Naive thymus-derived CD4-positive, alpha-beta T cell (primary cell): ENCODE measurements around the gene C4orf50. TPM values are rescaled to one million over a fixed set of nuclear protein-coding genes. Genes with fewer than 3 reads are reported as not detected.
"Not testable (repeated sequence)": the region's sequence is repeated elsewhere in the genome, so short reads cannot be mapped to it uniquely, and the experiment has no call there.

Experiments
- ATAC-seq: fragments of 150-1000 bp; cut with Tn5 transposase; 2 replicates; pipeline ENCODE4 v1.10.0; 2021; ENCODE audit warnings: mild to moderate bottlenecking, moderate library complexity
- CTCF ChIA-PET: fragments of 350-600 bp; sonication (Branson Sonifier 250); formaldehyde crosslinking; loops from one replicate; lab custom pipeline; 2021; ENCODE audit warnings: antibody characterized with exemption; lab: Charles Lee
- POLR2A ChIA-PET: fragments of 350-600 bp; sonication (Branson Sonifier 250); formaldehyde crosslinking; loops from one replicate; lab custom pipeline; 2021; ENCODE audit warnings: antibody characterized with exemption, inconsistent platforms; lab: Charles Lee
- DNase-seq, 9 donors: peaks; one replicate each; pipeline versions ENCODE4 v3.0.0 to v3.0.0-alpha.2; 2020 to 2022; ENCODE audit warnings: mixed read lengths in 1 of 9
- H3K27ac ChIP-seq: one replicate; pipeline ENCODE4 v1.7.0; 2013; ENCODE audit warnings: mild to moderate bottlenecking, low read depth, low read length, moderate library complexity
- H3K27me3 ChIP-seq, 2 donors: one replicate each; pipeline ENCODE4 v1.7.0; 2013; ENCODE audit warnings: low read length in 2 of 2, mild to moderate bottlenecking in 2 of 2, moderate library complexity in 2 of 2; ENCODE audit not compliant: control insufficient read depth in 2 of 2, insufficient read depth in 2 of 2
- H3K36me3 ChIP-seq, 3 experiments: 1 replicate in 2 of 3; 2 replicates in 1 of 3; pipeline ENCODE4 v1.7.0; 2013; ENCODE audit warnings: low read length in 3 of 3, mild to moderate bottlenecking in 3 of 3, moderate library complexity in 1 of 3; ENCODE audit not compliant: insufficient read depth in 3 of 3, control insufficient read depth in 2 of 3
- H3K4me1 ChIP-seq, 2 donors: one replicate each; pipeline ENCODE4 v1.7.0; 2013; ENCODE audit warnings: low read length in 2 of 2, mild to moderate bottlenecking in 2 of 2, moderate library complexity in 1 of 2; ENCODE audit not compliant: control insufficient read depth in 2 of 2, insufficient read depth in 2 of 2
- H3K4me3 ChIP-seq: 2 replicates; pipeline ENCODE4 v1.7.0; 2013; ENCODE audit warnings: mild to moderate bottlenecking, low read length
- H3K9me3 ChIP-seq, 3 experiments: 1 replicate in 2 of 3; 2 replicates in 1 of 3; pipeline ENCODE4 v1.7.0; 2013; ENCODE audit warnings: low read length in 3 of 3; ENCODE audit not compliant: control insufficient read depth in 2 of 3
- H3K27ac Mint-ChIP-seq, 9 donors: one replicate each; pipeline ENCODE4 v1.8.0; 2020 to 2022; ENCODE audit warnings: mixed read lengths in 9 of 9, mild to moderate bottlenecking in 8 of 9, moderate library complexity in 5 of 9, inconsistent platforms in 2 of 9
- H3K27me3 Mint-ChIP-seq, 5 donors: one replicate each; pipeline ENCODE4 v1.8.0; 2021 to 2022; ENCODE audit warnings: mixed read lengths in 5 of 5, mild to moderate bottlenecking in 1 of 5
- H3K36me3 Mint-ChIP-seq, 5 donors: one replicate each; pipeline ENCODE4 v1.8.0; 2020 to 2022; ENCODE audit warnings: mixed read lengths in 5 of 5, mild to moderate bottlenecking in 3 of 5, inconsistent platforms in 1 of 5
- H3K4me1 Mint-ChIP-seq, 7 donors: one replicate each; pipeline ENCODE4 v1.8.0; 2020 to 2022; ENCODE audit warnings: mixed read lengths in 7 of 7, mild to moderate bottlenecking in 3 of 7, inconsistent platforms in 1 of 7
- H3K4me3 Mint-ChIP-seq, 10 donors: one replicate each; pipeline ENCODE4 v1.8.0; 2020 to 2022; ENCODE audit warnings: mild to moderate bottlenecking in 10 of 10, mixed read lengths in 10 of 10, moderate library complexity in 6 of 10, inconsistent platforms in 2 of 10
- H3K9me3 Mint-ChIP-seq, 11 donors: one replicate each; pipeline ENCODE4 v1.8.0; 2020 to 2022; ENCODE audit warnings: mixed read lengths in 11 of 11, mild to moderate bottlenecking in 4 of 11, inconsistent platforms in 1 of 11, moderate library complexity in 1 of 11
- intact Hi-C, 2 donors: fragments of 100-400 bp; cut with micrococcal nuclease; formaldehyde crosslinking; loops; one replicate each; pipeline ENCODE4 v1.15.1; 2023
- polyA plus RNA-seq, 2 donors: library from polyadenylated mRNA; unstranded; fragments of 300-500 nt; fragmentation: Illumina TruSeq; gene quantifications; one replicate each; pipeline ENCODE4 v1.2.3, GENCODE V29; 2021
- total RNA-seq, 6 experiments: library from RNA in 5 of 6; stranded (reverse) in 5 of 6; gene quantifications; 1 replicate in 5 of 6; 2 replicates in 1 of 6; pipeline ENCODE4 v1.2.3 and lab custom pipeline; 2021 to 2026

C4orf50 gene
- total and polyA plus RNA-seq, 7 experiments from 2014 or later: 0.08 to 0.87 (median 0.54) TPM; not detected in 4

DNA sequence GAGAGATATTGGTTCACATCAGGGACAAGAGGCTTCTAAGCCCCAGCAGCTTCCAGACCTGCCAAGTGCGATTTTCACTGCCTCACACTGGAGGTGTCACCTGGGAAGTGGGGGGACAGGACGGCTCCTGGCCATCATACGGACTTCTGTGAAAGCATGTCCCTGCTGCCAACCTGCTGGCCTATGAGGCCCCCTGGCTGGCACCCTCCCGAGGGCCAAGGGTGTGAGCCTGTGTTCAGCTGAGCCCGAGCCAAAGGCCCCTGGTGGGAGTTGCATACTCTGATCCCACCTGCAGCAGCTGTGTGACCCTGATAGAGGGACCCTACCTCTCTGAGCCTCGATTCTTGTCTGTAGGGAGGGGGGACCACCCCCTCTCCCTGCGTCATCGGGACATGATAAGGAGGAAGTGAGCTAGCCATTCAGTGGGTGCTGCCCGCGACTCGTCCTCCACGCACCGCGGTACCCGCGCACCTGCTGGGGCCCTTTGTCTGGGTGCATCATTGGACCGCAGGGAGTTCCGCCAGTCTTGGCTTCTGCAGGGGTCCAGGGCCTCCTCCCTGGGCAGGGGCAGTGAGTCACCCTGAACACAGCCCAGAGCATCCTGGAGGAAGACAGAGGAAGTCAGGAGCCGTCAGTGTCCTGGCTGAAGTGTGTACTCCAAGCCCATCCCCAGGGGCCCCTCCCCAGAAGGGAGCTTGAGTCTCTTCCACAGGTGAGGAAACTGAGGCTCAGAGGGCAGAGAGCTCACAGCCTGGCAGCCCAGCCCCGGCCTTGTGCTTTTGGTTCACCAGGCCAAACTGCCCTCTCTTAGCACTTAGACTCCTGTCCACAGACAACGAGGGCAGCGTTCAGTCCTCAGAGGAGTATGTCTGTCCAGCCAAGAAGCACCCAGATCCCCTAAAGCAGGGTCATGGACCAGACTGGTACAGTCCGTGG, 24.1 kb downstream of the C4orf50 start:
- Mint-ChIP-seq H3K4me3 (no peak overlapping the region), H3K27ac (no peak overlapping the region), H3K27me3 (peaks cover 0 to 49% (median 12%) of the 10 kb centered on the region in 5 donors), H3K36me3 (no peaks in the 10 kb centered on the region), H3K4me1 (peaks cover 0 to 3% (median 0%) of the 10 kb centered on the region in 7 donors), H3K9me3 (peaks cover 0 to 2% (median 0%) of the 10 kb centered on the region in 11 donors)
- ChIA-PET CTCF (no interaction called here), POLR2A (no interaction called here)
- no peak for DNase-seq
- no peaks in the 10 kb centered on the region for H3K9me3 ChIP-seq
- no peaks in the 10 kb centered on the region for H3K4me1 ChIP-seq
- H3K36me3 ChIP-seq: no peaks in the 10 kb centered on the region
- no peaks in the 10 kb centered on the region for H3K27me3 ChIP-seq
- intact Hi-C loops: no loop called here
- no peak overlapping the region for H3K27ac ChIP-seq
- no peak for ATAC-seq
- no peak overlapping the region for H3K4me3 ChIP-seq

DNA sequence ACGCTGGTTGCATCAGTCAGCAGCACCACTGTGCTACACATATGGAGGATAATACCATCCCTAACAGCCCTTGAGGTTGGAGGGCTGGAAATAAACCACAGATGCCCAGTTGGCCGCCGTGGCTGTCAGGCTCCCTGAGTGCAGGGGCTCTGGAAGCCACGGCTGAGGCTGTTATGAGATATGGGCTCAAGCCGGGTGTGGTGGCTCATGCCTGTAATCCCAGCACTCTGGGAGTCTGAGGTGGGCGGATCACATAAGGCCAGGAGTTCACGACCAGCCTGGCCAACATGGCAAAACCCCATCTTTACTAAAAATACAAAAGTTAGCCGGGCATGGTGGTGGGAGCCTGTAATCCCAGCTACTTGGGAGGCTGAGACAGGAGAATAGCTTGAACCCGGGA, 24.9 kb downstream of the C4orf50 start:
- H3K4me1 ChIP-seq, H3K36me3 ChIP-seq, H3K9me3 ChIP-seq, H3K4me3 Mint-ChIP-seq, POLR2A ChIA-PET, H3K36me3 Mint-ChIP-seq, DNase-seq, ATAC-seq, H3K9me3 Mint-ChIP-seq, H3K27me3 ChIP-seq, H3K27ac Mint-ChIP-seq, CTCF ChIA-PET, H3K4me3 ChIP-seq, H3K4me1 Mint-ChIP-seq, H3K27ac ChIP-seq, intact Hi-C loops: not testable (repeated sequence)
- H3K27me3 Mint-ChIP-seq: peaks cover 0 to 43% (median 12%) of the 10 kb centered on the region in 5 donors

GRCh38 chr4:5992828-5993321, 25.4 kb downstream of the C4orf50 start:
- Histone ChIP-seq H3K27me3 (no peaks in the 10 kb centered on the region), H3K4me3 (no peak overlapping the region), H3K4me1 (no peaks in the 10 kb centered on the region), H3K9me3 (no peaks in the 10 kb centered on the region), H3K36me3 (no peaks in the 10 kb centered on the region), H3K27ac (no peak overlapping the region)
- DNase-seq (no peak), ATAC-seq (no peak)
- CTCF ChIA-PET: no interaction called here
- Mint-ChIP-seq H3K27me3 (peaks cover 0 to 40% (median 12%) of the 10 kb centered on the region in 5 donors), H3K36me3 (no peaks in the 10 kb centered on the region), H3K9me3 (no peaks in the 10 kb centered on the region), H3K27ac (no peak overlapping the region), H3K4me3 (no peak overlapping the region), H3K4me1 (no peaks in the 10 kb centered on the region)
- intact Hi-C loops: no loop called here
- POLR2A ChIA-PET: no interaction called here

DNA sequence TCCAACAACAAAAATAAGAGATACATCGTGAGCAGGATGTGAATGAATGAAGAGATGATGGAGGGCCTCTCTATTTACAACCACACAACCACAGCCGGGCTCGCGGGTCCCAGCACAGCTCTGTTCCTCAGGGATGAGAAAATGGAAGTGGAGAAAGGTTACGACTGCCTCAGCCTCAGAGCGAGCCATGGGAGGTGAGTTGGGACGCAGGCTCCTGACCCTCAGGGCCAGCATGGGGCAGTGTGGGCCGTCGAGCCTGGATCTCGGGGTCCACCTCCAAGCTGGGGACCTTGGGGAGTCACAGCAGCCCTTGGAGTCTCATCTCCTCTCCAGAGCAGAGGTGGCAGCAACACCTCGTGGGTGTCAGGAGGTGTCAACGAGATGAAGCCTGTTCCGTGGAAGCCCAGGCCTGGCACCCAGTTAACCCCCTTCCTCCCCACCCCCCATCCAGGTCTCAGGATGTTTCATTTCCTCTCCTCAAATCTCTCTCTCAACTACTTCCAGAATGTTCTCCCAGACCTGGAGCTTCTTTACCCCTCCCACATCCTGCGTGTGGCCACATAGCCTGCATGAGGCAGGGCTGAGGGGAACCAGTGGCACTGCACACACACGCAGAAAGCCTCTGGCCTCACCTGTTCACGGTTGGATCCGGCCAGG, 25.9 kb downstream of the C4orf50 start:
- DNase-seq: no peak
- H3K36me3 ChIP-seq: no peaks in the 10 kb centered on the region
- H3K4me3 ChIP-seq: no peak overlapping the region
- no peaks in the 10 kb centered on the region for H3K9me3 ChIP-seq
- ATAC-seq: no peak
- Mint-ChIP-seq H3K27me3 (peaks cover 0 to 40% (median 12%) of the 10 kb centered on the region in 5 donors), H3K36me3 (no peaks in the 10 kb centered on the region), H3K4me3 (no peak overlapping the region), H3K9me3 (no peaks in the 10 kb centered on the region), H3K4me1 (peaks cover 0 to 2% (median 0%) of the 10 kb centered on the region in 7 donors), H3K27ac (no peak overlapping the region)
- ChIA-PET CTCF (no interaction called here), POLR2A (no interaction called here)
- H3K27ac ChIP-seq: no peak overlapping the region
- intact Hi-C loops: no loop called here
- no peaks in the 10 kb centered on the region for H3K27me3 ChIP-seq
- no peaks in the 10 kb centered on the region for H3K4me1 ChIP-seq

DNA sequence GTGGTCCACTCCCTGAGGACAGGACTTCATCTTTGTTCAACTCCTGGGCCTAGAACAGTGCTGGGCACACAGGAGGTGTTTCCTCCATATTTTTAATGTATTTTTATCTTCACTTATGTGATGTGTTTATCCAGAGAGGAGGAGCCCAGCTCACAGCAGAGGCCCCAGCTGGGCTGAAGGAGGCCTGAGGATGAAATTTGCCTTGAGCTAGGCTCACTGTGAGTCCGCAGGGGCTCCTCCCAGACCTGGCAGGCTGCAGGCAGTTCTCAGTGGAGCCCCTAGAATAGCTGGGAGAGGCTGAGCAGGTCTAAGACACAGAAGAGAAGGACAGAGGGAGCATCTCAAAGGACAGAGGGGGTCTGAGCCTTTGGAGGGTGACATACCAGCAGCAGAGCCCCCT, 26.8 kb downstream of the C4orf50 start:
- ATAC-seq: no peak
- no peaks in the 10 kb centered on the region for H3K9me3 ChIP-seq
- no peak overlapping the region for H3K27ac ChIP-seq
- peaks cover 0 to 33% (median 5%) of the 10 kb centered on the region in 5 donors for H3K27me3 Mint-ChIP-seq
- ChIA-PET CTCF (no interaction called here), POLR2A (no interaction called here)
- no peak overlapping the region for H3K4me3 Mint-ChIP-seq
- peaks cover 0 to 3% (median 0%) of the 10 kb centered on the region in 11 donors for H3K9me3 Mint-ChIP-seq
- H3K4me1 ChIP-seq: no peaks in the 10 kb centered on the region
- no peaks in the 10 kb centered on the region for H3K36me3 ChIP-seq
- H3K27ac Mint-ChIP-seq: no peak overlapping the region
- peaks cover 0 to 2% (median 0%) of the 10 kb centered on the region in 7 donors for H3K4me1 Mint-ChIP-seq
- DNase-seq: no peak
- no peaks in the 10 kb centered on the region for H3K36me3 Mint-ChIP-seq
- intact Hi-C loops: no loop called here
- no peak overlapping the region for H3K4me3 ChIP-seq
- H3K27me3 ChIP-seq: no peaks in the 10 kb centered on the region

DNA sequence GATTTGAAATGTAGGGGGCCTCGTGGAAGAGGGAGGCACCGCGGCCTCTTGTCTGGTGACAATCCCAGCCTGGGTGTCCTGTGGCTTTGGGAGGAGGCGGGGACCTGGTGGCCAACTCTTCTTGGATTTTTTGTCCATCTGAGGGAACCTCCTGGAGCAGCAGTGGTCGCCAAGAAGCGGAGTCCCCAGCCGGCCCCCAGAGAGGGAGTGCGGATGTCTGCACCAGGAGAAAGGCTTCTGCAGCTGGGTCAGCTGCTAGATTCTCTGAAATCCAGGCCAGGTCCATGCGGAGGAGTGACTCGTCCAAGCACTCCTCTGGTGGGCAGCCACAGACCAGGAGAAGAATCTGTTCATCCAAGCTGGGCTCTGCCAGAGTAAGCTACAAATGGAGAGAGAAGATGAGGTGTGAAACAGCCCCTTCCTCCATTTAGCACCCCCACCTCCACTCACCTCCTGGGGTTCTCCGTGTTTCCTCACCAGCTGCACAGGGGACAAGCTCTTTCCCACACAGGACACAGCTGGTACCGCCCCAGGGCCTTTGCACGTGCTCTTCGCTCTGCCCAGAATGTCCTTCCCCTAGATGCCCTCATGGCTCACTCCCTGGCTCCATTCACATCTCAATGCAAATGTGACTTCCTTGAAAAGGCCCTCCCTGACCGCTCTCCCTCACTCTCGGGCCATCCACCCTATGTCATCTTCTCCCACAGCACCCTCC, 27.6 kb downstream of the C4orf50 start:
- no peaks in the 10 kb centered on the region for H3K4me1 ChIP-seq
- Mint-ChIP-seq H3K27me3 (peaks cover 0 to 25% (median 4%) of the 10 kb centered on the region in 5 donors), H3K4me3 (no peak overlapping the region), H3K4me1 (peaks cover 0 to 2% (median 0%) of the 10 kb centered on the region in 7 donors), H3K36me3 (no peaks in the 10 kb centered on the region), H3K9me3 (peaks cover 0 to 3% (median 0%) of the 10 kb centered on the region in 11 donors), H3K27ac (no peak overlapping the region)
- no peak overlapping the region for H3K4me3 ChIP-seq
- DNase-seq: no peak
- ATAC-seq: no peak
- ChIA-PET POLR2A (no interaction called here), CTCF (no interaction called here)
- no peak overlapping the region for H3K27ac ChIP-seq
- H3K9me3 ChIP-seq: no peaks in the 10 kb centered on the region
- intact Hi-C loops: no loop called here
- no peaks in the 10 kb centered on the region for H3K36me3 ChIP-seq
- H3K27me3 ChIP-seq: no peaks in the 10 kb centered on the region
